DOHH2 (cell line): ENCODE data around the gene TFAP2A.
A peak's percentile ranks its signal among the peaks of the same experiment; 100 is the strongest.

ENCODE experiments used
- H3F3A ChIP-seq: fragments of 200-600 bp; sonication (generic), shearing (Covaris generic); 2 replicates; pipeline ENCODE4 v1.6.0; 2016; ENCODE audit warnings: antibody characterized with exemption, mild to moderate bottlenecking; ENCODE audit not compliant: control insufficient read depth, insufficient read depth
- H3K27ac ChIP-seq: fragments of 200-600 bp; sonication (generic); 2 replicates; pipeline ENCODE4 v1.5.1; 2014; ENCODE audit warnings: low read depth, mild to moderate bottlenecking, low read length, moderate library complexity
- H3K27me3 ChIP-seq: fragments of 200-600 bp; sonication (generic); 2 replicates; pipeline ENCODE4 v1.6.1; 2014; ENCODE audit warnings: mild to moderate bottlenecking, low read length, mixed read lengths; ENCODE audit not compliant: control insufficient read depth
- H3K36me3 ChIP-seq: fragments of 200-600 bp; sonication (generic); 2 replicates; pipeline ENCODE4 v1.6.1; 2014; ENCODE audit warnings: mild to moderate bottlenecking, low read length, moderate library complexity, mixed read lengths; ENCODE audit not compliant: control insufficient read depth
- H3K4me1 ChIP-seq: fragments of 200-600 bp; sonication (generic); 2 replicates; pipeline ENCODE4 v1.6.1; 2014; ENCODE audit warnings: mild to moderate bottlenecking, low read length, mixed read lengths; ENCODE audit not compliant: control insufficient read depth
- H3K4me2 ChIP-seq: fragments of 200-600 bp; sonication (generic); 2 replicates; pipeline ENCODE4 v1.6.0; 2014; ENCODE audit warnings: mild to moderate bottlenecking, low read length, moderate library complexity
- H3K4me3 ChIP-seq: fragments of 200-600 bp; sonication (generic); 2 replicates; pipeline ENCODE4 v1.5.1; 2014; ENCODE audit warnings: mild to moderate bottlenecking, low read length, mixed read lengths
- H3K79me2 ChIP-seq: fragments of 200-600 bp; sonication (generic); 2 replicates; pipeline ENCODE4 v1.6.1; 2014; ENCODE audit warnings: mild to moderate bottlenecking, low read length, mixed read lengths; ENCODE audit not compliant: control insufficient read depth
- H3K9me2 ChIP-seq: fragments of 200-600 bp; sonication (generic); replicated peaks from 2 replicates; pipeline ENCODE4 v1.6.1; 2014; ENCODE audit warnings: mild to moderate bottlenecking, low read length, mixed read lengths; ENCODE audit not compliant: control insufficient read depth
- H3K9me3 ChIP-seq: fragments of 200-600 bp; sonication (generic); 2 replicates; pipeline ENCODE4 v1.6.1; 2014; ENCODE audit warnings: antibody characterized with exemption, low read length, mixed read lengths; ENCODE audit not compliant: control insufficient read depth, insufficient read depth
- H4K20me1 ChIP-seq: fragments of 200-600 bp; sonication (generic); 2 replicates; pipeline ENCODE4 v1.6.0; 2014; ENCODE audit warnings: low read depth, mild to moderate bottlenecking, antibody characterized with exemption, low read length, moderate library complexity; ENCODE audit not compliant: control insufficient read depth, insufficient read depth
- CTCF ChIP-seq: fragments of 200-600 bp; sonication (generic); IDR thresholded peaks from one replicate; pipeline ENCODE4 v1.5.1; 2014; ENCODE audit warnings: antibody characterized with exemption, mild to moderate bottlenecking, low read depth, low read length; ENCODE audit not compliant: poor library complexity, severe bottlenecking
- EZH2phosphoT487 ChIP-seq: fragments of 200-600 bp; sonication (generic); IDR thresholded peaks from 2 replicates; pipeline ENCODE4 v1.6.1; 2017; ENCODE audit warnings: borderline replicate concordance, mild to moderate bottlenecking, antibody characterized with exemption, low read length, moderate library complexity, mixed read lengths

The TFAP2A gene

GRCh38 chr6:10413850-10414738 lies 780 bp downstream of the TFAP2A start:
- Histone ChIP-seq H3K36me3 (no peaks in the 10 kb centered on the region), H3K27ac (no peak overlapping the region), H3K79me2 (no peaks in the 10 kb centered on the region), H3K9me3 (no peaks in the 10 kb centered on the region), H3K9me2 (no peaks in the 10 kb centered on the region), H3K4me3 (no peak overlapping the region), H4K20me1 (no peaks in the 10 kb centered on the region), H3K4me1 (peaks cover 11% of the 10 kb centered on the region), H3F3A (peaks cover 3% of the 10 kb centered on the region; the same call in 1 of the 2 replicates), H3K27me3 (peaks cover 54% of the 10 kb centered on the region), H3K4me2 (no peak overlapping the region)
- no peak for TF ChIP-seq CTCF
- no peak for TF ChIP-seq EZH2phosphoT487

- no peaks in the 10 kb centered on the region for H3K9me2 ChIP-seq
- no peaks in the 10 kb centered on the region for H3K36me3 ChIP-seq
- no peaks in the 10 kb centered on the region for H3K79me2 ChIP-seq
- H3K4me3 ChIP-seq, result peak overlapping the region; percentile 70
- H3F3A ChIP-seq, result peaks cover 5% of the 10 kb centered on the region
- TF ChIP-seq EZH2phosphoT487, result peak; percentile 7; the same call in 1 of the 2 replicates
- no peak for TF ChIP-seq CTCF
- peaks cover 14% of the 10 kb centered on the region for H3K4me1 ChIP-seq
- no peaks in the 10 kb centered on the region for H4K20me1 ChIP-seq
- peaks cover 46% of the 10 kb centered on the region for H3K27me3 ChIP-seq
- H3K9me3 ChIP-seq, result no peaks in the 10 kb centered on the region
- H3K4me2 ChIP-seq, result peak overlapping the region; percentile 63
- no peak overlapping the region for H3K27ac ChIP-seq
These were observed 1.5 kb downstream of the TFAP2A start for GRCh38 chr6:10413262-10413849.

- no peaks in the 10 kb centered on the region for H3K9me3 ChIP-seq
- no peaks in the 10 kb centered on the region for H4K20me1 ChIP-seq
- H3K9me2 ChIP-seq, result no peaks in the 10 kb centered on the region
- H3K79me2 ChIP-seq, result no peaks in the 10 kb centered on the region
- H3K4me1 ChIP-seq, result peaks cover 20% of the 10 kb centered on the region
- H3K27me3 ChIP-seq, result peaks cover 43% of the 10 kb centered on the region
- H3K4me2 ChIP-seq, result peak overlapping the region; percentile 74
- H3K27ac ChIP-seq, result no peak overlapping the region
- TF ChIP-seq EZH2phosphoT487 (peak; percentile 90; the same call in 1 of the 2 replicates), CTCF (no peak)
- peaks cover 6% of the 10 kb centered on the region for H3F3A ChIP-seq
- peak overlapping the region; percentile 72 for H3K4me3 ChIP-seq
- no peaks in the 10 kb centered on the region for H3K36me3 ChIP-seq
These were observed 2.2 kb downstream of the TFAP2A start for GRCh38 chr6:10412461-10413261.
